Lung (tissue), 12 donors: ENCODE data around the gene FOXP3. TPM values are rescaled to one million over a fixed set of nuclear protein-coding genes. Genes with fewer than 3 reads are reported as not detected.

Source experiments
- ATAC-seq: fragments of 200-7000 bp; cut with Tn5 transposase; one replicate; pipeline ENCODE4 v1.9.1; 2020; ENCODE audit warnings: moderate number of reproducible peaks; ENCODE audit not compliant: insufficient read depth, low FRiP score
- DNase-seq, 3 donors: peaks; one replicate each; pipeline ENCODE4 v3.0.0-alpha.2; 2013 to 2017
- H3K27ac ChIP-seq, 2 donors: one replicate each; pipeline ENCODE4 v1.5.1; 2013; ENCODE audit warnings: mild to moderate bottlenecking in 2 of 2, moderate library complexity in 2 of 2, control low read depth in 1 of 2, inconsistent platforms in 1 of 2, low read depth in 1 of 2, low read length in 1 of 2
- H3K27me3 ChIP-seq, 3 donors: one replicate each; pipeline ENCODE4 v1.5.1; 2013; ENCODE audit warnings: low read length in 2 of 3; ENCODE audit not compliant: control insufficient read depth in 3 of 3, insufficient read depth in 3 of 3
- H3K36me3 ChIP-seq, 4 donors: one replicate each; pipeline ENCODE4 v1.5.1; 2013; ENCODE audit warnings: low read length in 4 of 4, mild to moderate bottlenecking in 1 of 4, moderate library complexity in 1 of 4; ENCODE audit not compliant: control insufficient read depth in 4 of 4, insufficient read depth in 4 of 4
- H3K4me1 ChIP-seq, 5 donors: one replicate each; pipeline ENCODE4 v1.5.1; 2013; ENCODE audit warnings: low read length in 5 of 5, mild to moderate bottlenecking in 2 of 5, moderate library complexity in 1 of 5; ENCODE audit not compliant: control insufficient read depth in 5 of 5, insufficient read depth in 5 of 5
- H3K4me3 ChIP-seq: one replicate; pipeline ENCODE4 v1.5.1; 2013; ENCODE audit warnings: mild to moderate bottlenecking, control low read depth, moderate library complexity
- H3K9ac ChIP-seq, 2 donors: one replicate each; pipeline ENCODE4 v1.5.1; 2013; ENCODE audit warnings: low read length in 2 of 2, control low read depth in 1 of 2; ENCODE audit not compliant: insufficient read depth in 1 of 2
- H3K9me3 ChIP-seq, 4 donors: one replicate each; pipeline ENCODE4 v1.5.1; 2013; ENCODE audit warnings: low read length in 3 of 4, mild to moderate bottlenecking in 1 of 4, moderate library complexity in 1 of 4; ENCODE audit not compliant: control insufficient read depth in 4 of 4, insufficient read depth in 3 of 4
- WGBS, 2 donors: extraction: QIAGEN DNeasy Blood & Tissue Kit; methylation state at CpG; one replicate each; pipeline ENCODE4 v1.1.7; 2013; 5-methylcytosine and 5-hydroxymethylcytosine counted together
- polyA plus RNA-seq, 2 donors: library from polyadenylated mRNA; stranded (reverse); fragments of 200-250 nt; gene quantifications; one replicate each; pipeline ENCODE4 v1.2.1, GENCODE V29; 2013
- total RNA-seq, 2 donors: library from RNA; depleted of rRNA in 1 of 2; stranded (reverse); fragments of >200 nt in 1 of 2; gene quantifications; one replicate each; pipeline ENCODE4 v1.2.1, GENCODE V29; 2014 to 2021
- TF ChIP-seq, protein P1 (sequence below): IDR thresholded peaks from 2 replicates; pipeline ENCODE4 v1.5.1; 2012; ENCODE audit warnings: mild to moderate bottlenecking; ENCODE audit errors: control extremely low read depth, extremely low read depth
- donor health status: control.
- donor health status: control.
- donor health status: Bipolar disorder and iron deficiency.
- donor health status: healthy.
- donor health status: DM: yes; HTN: yes; CAD: no.

The FOXP3 gene
- total and polyA plus RNA-seq, 4 donors = 0.12 to 1.4 (median 0.48) TPM

DNA sequence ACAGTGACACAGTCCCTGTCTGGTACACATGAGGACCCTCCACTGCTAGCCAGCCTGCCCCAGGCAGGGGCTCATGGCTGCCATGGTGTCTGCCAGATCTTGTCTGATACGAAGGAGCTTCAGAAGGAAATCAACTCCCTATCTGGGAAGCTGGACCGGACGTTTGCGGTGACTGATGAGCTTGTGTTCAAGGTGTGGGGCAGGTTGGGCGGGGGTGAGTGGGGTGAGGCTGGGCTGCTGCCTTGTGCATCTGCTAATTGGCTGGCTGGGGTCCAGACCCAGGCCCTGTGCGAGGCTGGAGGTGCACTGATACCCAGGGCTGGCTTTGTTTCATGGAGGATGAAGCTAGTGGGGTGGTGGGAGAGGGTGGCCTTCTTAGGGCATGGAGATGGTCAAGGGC lies 15.4 kb downstream of the FOXP3 start:
- Histone ChIP-seq H3K36me3 (peaks cover 0 to 34% (median 2%) of the 10 kb centered on the region in 4 donors), H3K27me3 (no peaks in the 10 kb centered on the region), H3K9ac (no peak overlapping the region), H3K27ac (no peak overlapping the region), H3K4me3 (no peak overlapping the region), H3K9me3 (no peaks in the 10 kb centered on the region), H3K4me1 (no peaks in the 10 kb centered on the region)
- ATAC-seq (no peak), DNase-seq (no peak)
- 81 to 94% methylated on average over 5 to 6 of the region's 6 CpGs for WGBS, 2 donors
- TF ChIP-seq, protein P1, sequence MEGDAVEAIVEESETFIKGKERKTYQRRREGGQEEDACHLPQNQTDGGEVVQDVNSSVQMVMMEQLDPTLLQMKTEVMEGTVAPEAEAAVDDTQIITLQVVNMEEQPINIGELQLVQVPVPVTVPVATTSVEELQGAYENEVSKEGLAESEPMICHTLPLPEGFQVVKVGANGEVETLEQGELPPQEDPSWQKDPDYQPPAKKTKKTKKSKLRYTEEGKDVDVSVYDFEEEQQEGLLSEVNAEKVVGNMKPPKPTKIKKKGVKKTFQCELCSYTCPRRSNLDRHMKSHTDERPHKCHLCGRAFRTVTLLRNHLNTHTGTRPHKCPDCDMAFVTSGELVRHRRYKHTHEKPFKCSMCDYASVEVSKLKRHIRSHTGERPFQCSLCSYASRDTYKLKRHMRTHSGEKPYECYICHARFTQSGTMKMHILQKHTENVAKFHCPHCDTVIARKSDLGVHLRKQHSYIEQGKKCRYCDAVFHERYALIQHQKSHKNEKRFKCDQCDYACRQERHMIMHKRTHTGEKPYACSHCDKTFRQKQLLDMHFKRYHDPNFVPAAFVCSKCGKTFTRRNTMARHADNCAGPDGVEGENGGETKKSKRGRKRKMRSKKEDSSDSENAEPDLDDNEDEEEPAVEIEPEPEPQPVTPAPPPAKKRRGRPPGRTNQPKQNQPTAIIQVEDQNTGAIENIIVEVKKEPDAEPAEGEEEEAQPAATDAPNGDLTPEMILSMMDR = no peak

DNA sequence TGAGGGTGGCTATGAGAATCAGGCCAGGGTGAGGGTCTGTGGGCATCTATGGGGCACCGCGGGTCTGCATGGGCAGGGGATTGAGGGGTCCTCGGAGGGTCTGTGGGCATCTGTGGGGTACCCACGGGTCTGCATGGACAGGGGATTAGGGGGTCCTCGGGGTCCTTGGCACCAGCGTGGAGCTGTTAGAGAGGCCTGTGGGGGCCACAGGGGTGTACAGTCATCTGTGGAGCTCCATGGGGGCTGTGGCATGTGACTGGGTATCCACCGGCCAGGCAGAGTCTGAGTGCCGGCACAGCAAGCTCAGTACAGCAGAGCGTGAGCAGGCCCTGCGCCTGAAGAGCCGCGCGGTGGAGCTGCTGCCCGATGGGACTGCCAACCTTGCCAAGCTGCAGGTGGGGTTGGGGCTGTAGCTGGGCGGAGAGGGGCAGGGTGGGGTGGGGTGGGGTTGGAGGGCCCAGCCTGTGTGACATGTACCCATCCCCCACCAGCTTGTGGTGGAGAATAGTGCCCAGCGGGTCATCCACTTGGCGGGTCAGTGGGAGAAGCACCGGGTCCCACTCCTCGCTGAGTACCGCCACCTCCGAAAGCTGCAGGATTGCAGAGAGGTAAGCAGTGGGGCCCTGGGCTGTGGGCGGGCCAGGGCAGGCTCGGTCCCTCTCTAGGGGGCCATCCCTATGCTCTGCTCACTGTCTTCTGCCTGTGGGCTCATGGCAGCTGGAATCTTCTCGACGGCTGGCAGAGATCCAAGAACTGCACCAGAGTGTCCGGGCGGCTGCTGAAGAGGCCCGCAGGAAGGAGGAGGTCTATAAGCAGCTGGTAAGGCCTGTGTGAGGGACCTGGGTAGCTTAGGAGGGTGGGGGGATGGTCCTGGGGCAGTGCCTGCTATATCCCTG lies 16.3 kb downstream of the FOXP3 start:
- Histone ChIP-seq H3K27ac (no peak overlapping the region), H3K9me3 (no peaks in the 10 kb centered on the region), H3K4me3 (no peak overlapping the region), H3K4me1 (no peaks in the 10 kb centered on the region), H3K27me3 (no peaks in the 10 kb centered on the region), H3K9ac (no peak overlapping the region), H3K36me3 (peaks cover 0 to 38% (median 3%) of the 10 kb centered on the region in 4 donors)
- ATAC-seq (no peak), DNase-seq (peak; percentile 33 to 38 (median 33))
- WGBS, 2 donors = 89 to 92% methylated on average over 17 to 28 of the region's 28 CpGs
- TF ChIP-seq, protein P1 = no peak

DNA sequence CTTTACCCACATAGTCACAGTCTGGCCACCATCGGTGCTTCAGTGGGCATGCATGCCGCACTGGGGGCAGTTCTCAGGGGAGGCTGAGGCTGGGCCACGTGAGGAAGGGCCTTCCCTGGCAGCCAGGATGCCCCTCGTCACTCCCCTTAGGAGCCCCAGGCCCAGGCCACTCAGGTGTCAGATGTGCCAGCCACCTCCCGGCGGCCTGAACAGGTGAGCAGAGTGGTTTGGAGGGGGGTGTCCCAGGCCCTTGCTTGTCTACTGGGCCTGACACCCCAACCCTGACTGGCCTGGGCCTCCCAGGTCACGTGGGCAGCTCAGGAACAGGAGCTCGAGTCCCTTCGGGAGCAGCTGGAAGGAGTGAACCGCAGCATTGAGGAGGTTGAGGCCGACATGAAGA lies 17.2 kb downstream of the FOXP3 start:
- WGBS, 2 donors = 82 to 100% methylated on average over 4 to 11 of the region's 11 CpGs
- Histone ChIP-seq H3K9ac (no peak overlapping the region), H3K27me3 (no peaks in the 10 kb centered on the region), H3K27ac (no peak overlapping the region), H3K4me1 (no peaks in the 10 kb centered on the region), H3K9me3 (no peaks in the 10 kb centered on the region), H3K4me3 (no peak overlapping the region), H3K36me3 (peaks cover 0 to 42% (median 3%) of the 10 kb centered on the region in 4 donors)
- TF ChIP-seq, protein P1 = no peak
- DNase-seq = no peak
- ATAC-seq = no peak
